GM23338 (cell line): Measurements from ENCODE around the gene LMO7. TPM values are rescaled to one million over a fixed set of nuclear protein-coding genes. Genes with fewer than 3 reads are reported as not detected.

Source experiments
- ATAC-seq: fragments of 200-7000 bp; cut with Tn5 transposase; 3 replicates; pipeline ENCODE4 v1.9.1; 2020
- DNase-seq: peaks from one replicate; pipeline ENCODE4 v3.0.0-alpha.2; 2015; ENCODE audit warnings: low spot score
- H2AFZ ChIP-seq: fragments of 200-600 bp; sonication (generic); 2 replicates; pipeline ENCODE4 v1.8.0; 2016; ENCODE audit warnings: antibody characterized with exemption, mild to moderate bottlenecking, moderate library complexity
- H3F3A ChIP-seq: fragments of 200-600 bp; sonication (generic); replicated peaks from 2 replicates; pipeline ENCODE4 v1.8.0; 2017; ENCODE audit warnings: antibody characterized with exemption, mixed run types, low read depth
- H3K27ac ChIP-seq: fragments of 200-600 bp; sonication (generic); 2 replicates; pipeline ENCODE4 v1.6.1; 2016; ENCODE audit warnings: low read depth
- H3K27me3 ChIP-seq: fragments of 200-600 bp; sonication (generic); 2 replicates; pipeline ENCODE4 v1.8.0; 2016; ENCODE audit warnings: mild to moderate bottlenecking, mixed run types, moderate library complexity; ENCODE audit not compliant: insufficient read depth
- H3K36me3 ChIP-seq: fragments of 200-600 bp; sonication (generic); 2 replicates; pipeline ENCODE4 v1.8.0; 2016; ENCODE audit warnings: mild to moderate bottlenecking; ENCODE audit not compliant: insufficient read depth
- H3K4me1 ChIP-seq: fragments of 200-600 bp; sonication (generic); 2 replicates; pipeline ENCODE4 v1.8.0; 2016; ENCODE audit warnings: mild to moderate bottlenecking, moderate library complexity; ENCODE audit not compliant: insufficient read depth
- H3K4me2 ChIP-seq: fragments of 200-600 bp; sonication (generic); 2 replicates; pipeline ENCODE4 v1.7.1; 2017; ENCODE audit warnings: mixed run types
- H3K4me3 ChIP-seq: fragments of 200-600 bp; sonication (generic); 2 replicates; pipeline ENCODE4 v1.6.1; 2016; ENCODE audit warnings: mixed run types
- H3K79me2 ChIP-seq: fragments of 200-600 bp; sonication (generic); replicated peaks from 2 replicates; pipeline ENCODE4 v1.8.0; 2017; ENCODE audit warnings: mild to moderate bottlenecking; ENCODE audit not compliant: insufficient read depth
- H3K9me2 ChIP-seq: fragments of 200-600 bp; sonication (generic); 2 replicates; pipeline ENCODE4 v1.8.0; 2017; ENCODE audit not compliant: insufficient read depth
- H4K20me1 ChIP-seq: fragments of 200-600 bp; sonication (generic); replicated peaks from 2 replicates; pipeline ENCODE4 v1.8.0; 2017; ENCODE audit warnings: mild to moderate bottlenecking; ENCODE audit not compliant: insufficient read depth
- H3K27ac Mint-ChIP-seq: 2 replicates; pipeline ENCODE4 v1.8.0; 2020; ENCODE audit warnings: inconsistent platforms, mild to moderate bottlenecking, moderate library complexity, mixed read lengths
- H3K27me3 Mint-ChIP-seq: 3 replicates; pipeline ENCODE4 v1.8.0; 2022; ENCODE audit warnings: low read depth, mild to moderate bottlenecking, moderate library complexity, mixed read lengths, inconsistent platforms; ENCODE audit not compliant: insufficient read depth, poor library complexity
- H3K36me3 Mint-ChIP-seq: 3 replicates; pipeline ENCODE4 v1.8.0; 2021; ENCODE audit warnings: low read depth, mild to moderate bottlenecking, inconsistent platforms, moderate library complexity, mixed read lengths
- H3K4me1 Mint-ChIP-seq: 3 replicates; pipeline ENCODE4 v1.8.0; 2020; ENCODE audit warnings: mild to moderate bottlenecking, inconsistent platforms, mixed read lengths
- H3K4me3 Mint-ChIP-seq: 3 replicates; pipeline ENCODE4 v1.8.0; 2021; ENCODE audit warnings: moderate library complexity, mild to moderate bottlenecking, inconsistent platforms, mixed read lengths
- H3K9me3 Mint-ChIP-seq: 3 replicates; pipeline ENCODE4 v1.8.0; 2020; ENCODE audit warnings: moderate library complexity, mild to moderate bottlenecking, inconsistent platforms, mixed read lengths
- CREB1 ChIP-seq: fragments of 250-450 bp; sonication (Bioruptor Pico); IDR thresholded peaks from 2 replicates; pipeline ENCODE4 v1.5.0; 2020; ENCODE audit warnings: low read depth, mild to moderate bottlenecking, moderate library complexity
- CTCF ChIP-seq, 2 experiments: fragments of 200-600 bp in 1 of 2; sonication (generic) in 1 of 2; conservative IDR thresholded peaks; 2 replicates each; pipeline versions ENCODE4 v1.5.1 to v1.6.1; 2016 to 2017; ENCODE audit warnings: antibody characterized with exemption in 2 of 2, low read depth in 2 of 2, mild to moderate bottlenecking in 2 of 2, moderate library complexity in 1 of 2
- ETS1 ChIP-seq: IDR thresholded peaks from 2 replicates; pipeline ENCODE4 v1.6.1; 2016; ENCODE audit warnings: antibody characterized with exemption
- EZH2 ChIP-seq: fragments of 200-600 bp; sonication (generic); IDR thresholded peaks from one replicate; pipeline ENCODE4 v1.8.0; 2017; ENCODE audit warnings: antibody characterized with exemption, mild to moderate bottlenecking, low read depth; ENCODE audit not compliant: unreplicated experiment
- EZH2phosphoT487 ChIP-seq: fragments of 200-600 bp; sonication (generic); IDR thresholded peaks from one replicate; pipeline ENCODE4 v1.8.1; 2018; ENCODE audit warnings: antibody characterized with exemption; ENCODE audit not compliant: unreplicated experiment
- JUNB ChIP-seq: IDR thresholded peaks from one replicate; pipeline ENCODE4 v1.6.1; 2016; ENCODE audit warnings: antibody characterized with exemption; ENCODE audit not compliant: unreplicated experiment
- NANOG ChIP-seq: IDR thresholded peaks from 2 replicates; pipeline ENCODE4 v1.6.1; 2016; ENCODE audit warnings: antibody characterized with exemption, borderline replicate concordance
- POLR2AphosphoS5 ChIP-seq: IDR thresholded peaks from 2 replicates; pipeline ENCODE4 v1.6.1; 2016; ENCODE audit warnings: antibody characterized with exemption, low read depth
- REST ChIP-seq: IDR thresholded peaks from one replicate; pipeline ENCODE4 v1.6.1; 2018; ENCODE audit warnings: antibody characterized with exemption; ENCODE audit not compliant: unreplicated experiment
- STAT1 ChIP-seq: IDR thresholded peaks from one replicate; pipeline ENCODE4 v1.6.1; 2016; ENCODE audit warnings: antibody characterized with exemption; ENCODE audit not compliant: unreplicated experiment
- ZNF114 ChIP-seq: fragments of 250-450 bp; sonication (Bioruptor Pico); IDR thresholded peaks from 2 replicates; pipeline ENCODE4 v1.5.0; 2020; ENCODE audit warnings: mild to moderate bottlenecking, moderate library complexity
- ZNF331 ChIP-seq: fragments of 250-450 bp; sonication (Bioruptor Pico); IDR thresholded peaks from 2 replicates; pipeline ENCODE4 v1.5.0; 2020; ENCODE audit warnings: low read depth, mild to moderate bottlenecking, moderate library complexity
- polyA plus RNA-seq: library from polyadenylated mRNA; unstranded; fragments of >200 nt; fragmentation: Nextera tagmentation; extraction: Ambion mirVana; gene quantifications from 2 replicates; pipeline ENCODE4 v1.2.1, GENCODE V29; 2016
- total RNA-seq: library from RNA; depleted of rRNA; stranded (reverse); fragments of >200 nt; shearing (Covaris generic); gene quantifications from 2 replicates; pipeline ENCODE4 v1.2.3, GENCODE V29; 2014
- TF ChIP-seq, protein P1 (sequence below): fragments of 250-450 bp; sonication (Bioruptor Pico); IDR thresholded peaks from 2 replicates; pipeline ENCODE4 v1.5.0; 2020; ENCODE audit warnings: mild to moderate bottlenecking, moderate library complexity

Gene LMO7
- total and polyA plus RNA-seq, 2 experiments from 2014 or later: 22.3 to 26.9 TPM

GRCh38 chr13:75811841-75812240 is 175.7 kb downstream of the LMO7 start:
- no peak overlapping the region for H3K4me2 ChIP-seq
- ATAC-seq: no peak
- no peak overlapping the region for H2AFZ ChIP-seq
- Mint-ChIP-seq H3K9me3 (no peaks in the 10 kb centered on the region), H3K4me1 (peaks cover 5% of the 10 kb centered on the region; the same call in 1 of the 3 replicates), H3K36me3 (peaks cover 9% of the 10 kb centered on the region; the same call in 2 of the 3 replicates), H3K4me3 (no peak overlapping the region), H3K27me3 (no peaks in the 10 kb centered on the region), H3K27ac (no peak overlapping the region)
- H3K27me3 ChIP-seq: no peaks in the 10 kb centered on the region
- no peak overlapping the region for H3K27ac ChIP-seq
- H3K4me3 ChIP-seq: no peak overlapping the region
- no peaks in the 10 kb centered on the region for H4K20me1 ChIP-seq
- H3K9me2 ChIP-seq: 0 out of 2 replicates have a peak, but pooled peaks cover 4% of the 10 kb centered on the region
- no peaks in the 10 kb centered on the region for H3K79me2 ChIP-seq
- H3F3A ChIP-seq: no peaks in the 10 kb centered on the region
- H3K36me3 ChIP-seq: no peaks in the 10 kb centered on the region
- H3K4me1 ChIP-seq: no peaks in the 10 kb centered on the region
- TF ChIP-seq EZH2phosphoT487 (no peak), ETS1 (no peak), STAT1 (no peak), EZH2 (no peak), CREB1 (CRISPR knock-in tag) (no peak), ZNF331 (no peak), REST (no peak), JUNB (no peak), NANOG (no peak), POLR2AphosphoS5 (no peak), ZNF114 (no peak), CTCF (conservative IDR thresholded peaks at IDR 0.05; ENCODE audit: low read depth in 2 of 2) (no peak)
- TF ChIP-seq, protein P1, sequence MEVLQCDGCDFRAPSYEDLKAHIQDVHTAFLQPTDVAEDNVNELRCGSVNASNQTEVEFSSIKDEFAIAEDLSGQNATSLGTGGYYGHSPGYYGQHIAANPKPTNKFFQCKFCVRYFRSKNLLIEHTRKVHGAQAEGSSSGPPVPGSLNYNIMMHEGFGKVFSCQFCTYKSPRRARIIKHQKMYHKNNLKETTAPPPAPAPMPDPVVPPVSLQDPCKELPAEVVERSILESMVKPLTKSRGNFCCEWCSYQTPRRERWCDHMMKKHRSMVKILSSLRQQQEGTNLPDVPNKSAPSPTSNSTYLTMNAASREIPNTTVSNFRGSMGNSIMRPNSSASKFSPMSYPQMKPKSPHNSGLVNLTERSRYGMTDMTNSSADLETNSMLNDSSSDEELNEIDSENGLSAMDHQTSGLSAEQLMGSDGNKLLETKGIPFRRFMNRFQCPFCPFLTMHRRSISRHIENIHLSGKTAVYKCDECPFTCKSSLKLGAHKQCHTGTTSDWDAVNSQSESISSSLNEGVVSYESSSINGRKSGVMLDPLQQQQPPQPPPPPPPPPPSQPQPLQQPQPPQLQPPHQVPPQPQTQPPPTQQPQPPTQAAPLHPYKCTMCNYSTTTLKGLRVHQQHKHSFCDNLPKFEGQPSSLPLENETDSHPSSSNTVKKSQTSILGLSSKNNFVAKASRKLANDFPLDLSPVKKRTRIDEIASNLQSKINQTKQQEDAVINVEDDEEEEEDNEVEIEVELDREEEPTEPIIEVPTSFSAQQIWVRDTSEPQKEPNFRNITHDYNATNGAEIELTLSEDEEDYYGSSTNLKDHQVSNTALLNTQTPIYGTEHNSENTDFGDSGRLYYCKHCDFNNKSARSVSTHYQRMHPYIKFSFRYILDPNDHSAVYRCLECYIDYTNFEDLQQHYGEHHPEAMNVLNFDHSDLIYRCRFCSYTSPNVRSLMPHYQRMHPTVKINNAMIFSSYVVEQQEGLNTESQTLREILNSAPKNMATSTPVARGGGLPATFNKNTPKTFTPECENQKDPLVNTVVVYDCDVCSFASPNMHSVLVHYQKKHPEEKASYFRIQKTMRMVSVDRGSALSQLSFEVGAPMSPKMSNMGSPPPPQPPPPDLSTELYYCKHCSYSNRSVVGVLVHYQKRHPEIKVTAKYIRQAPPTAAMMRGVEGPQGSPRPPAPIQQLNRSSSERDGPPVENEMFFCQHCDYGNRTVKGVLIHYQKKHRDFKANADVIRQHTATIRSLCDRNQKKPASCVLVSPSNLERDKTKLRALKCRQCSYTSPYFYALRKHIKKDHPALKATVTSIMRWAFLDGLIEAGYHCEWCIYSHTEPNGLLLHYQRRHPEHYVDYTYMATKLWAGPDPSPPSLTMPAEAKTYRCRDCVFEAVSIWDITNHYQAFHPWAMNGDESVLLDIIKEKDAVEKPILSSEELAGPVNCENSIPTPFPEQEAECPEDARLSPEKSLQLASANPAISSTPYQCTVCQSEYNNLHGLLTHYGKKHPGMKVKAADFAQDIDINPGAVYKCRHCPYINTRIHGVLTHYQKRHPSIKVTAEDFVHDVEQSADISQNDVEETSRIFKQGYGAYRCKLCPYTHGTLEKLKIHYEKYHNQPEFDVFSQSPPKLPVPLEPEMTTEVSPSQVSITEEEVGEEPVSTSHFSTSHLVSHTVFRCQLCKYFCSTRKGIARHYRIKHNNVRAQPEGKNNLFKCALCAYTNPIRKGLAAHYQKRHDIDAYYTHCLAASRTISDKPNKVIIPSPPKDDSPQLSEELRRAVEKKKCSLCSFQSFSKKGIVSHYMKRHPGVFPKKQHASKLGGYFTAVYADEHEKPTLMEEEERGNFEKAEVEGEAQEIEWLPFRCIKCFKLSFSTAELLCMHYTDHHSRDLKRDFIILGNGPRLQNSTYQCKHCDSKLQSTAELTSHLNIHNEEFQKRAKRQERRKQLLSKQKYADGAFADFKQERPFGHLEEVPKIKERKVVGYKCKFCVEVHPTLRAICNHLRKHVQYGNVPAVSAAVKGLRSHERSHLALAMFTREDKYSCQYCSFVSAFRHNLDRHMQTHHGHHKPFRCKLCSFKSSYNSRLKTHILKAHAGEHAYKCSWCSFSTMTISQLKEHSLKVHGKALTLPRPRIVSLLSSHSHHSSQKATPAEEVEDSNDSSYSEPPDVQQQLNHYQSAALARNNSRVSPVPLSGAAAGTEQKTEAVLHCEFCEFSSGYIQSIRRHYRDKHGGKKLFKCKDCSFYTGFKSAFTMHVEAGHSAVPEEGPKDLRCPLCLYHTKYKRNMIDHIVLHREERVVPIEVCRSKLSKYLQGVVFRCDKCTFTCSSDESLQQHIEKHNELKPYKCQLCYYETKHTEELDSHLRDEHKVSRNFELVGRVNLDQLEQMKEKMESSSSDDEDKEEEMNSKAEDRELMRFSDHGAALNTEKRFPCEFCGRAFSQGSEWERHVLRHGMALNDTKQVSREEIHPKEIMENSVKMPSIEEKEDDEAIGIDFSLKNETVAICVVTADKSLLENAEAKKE (CRISPR knock-in tag): no peak
- no peak for DNase-seq
